Neural cell (in vitro differentiated cells): ENCODE results near the gene PRMT2. TPM values are rescaled to one million over a fixed set of nuclear protein-coding genes. Genes with fewer than 3 reads are reported as not detected.

ENCODE experiments used
- H2AFZ ChIP-seq: fragments of 200-600, 300-800 bp; sonication (generic), shearing (Covaris generic); 2 replicates; pipeline ENCODE4 v1.6.0; 2014; ENCODE audit warnings: low read depth, mild to moderate bottlenecking, antibody characterized with exemption, low read length, moderate library complexity
- H3F3A ChIP-seq: fragments of 200-600 bp; shearing (Covaris generic); 2 replicates; pipeline ENCODE4 v1.6.1; 2016; ENCODE audit warnings: mild to moderate bottlenecking, moderate library complexity, mixed read lengths, antibody characterized with exemption, low read length; ENCODE audit not compliant: insufficient read depth, poor library complexity, severe bottlenecking
- H3K27ac ChIP-seq: fragments of 200-600, 300-800 bp; sonication (generic), shearing (Covaris generic); 2 replicates; pipeline ENCODE4 v1.5.1; 2014; ENCODE audit warnings: mild to moderate bottlenecking, low read length, moderate library complexity
- H3K27me3 ChIP-seq: fragments of 300-800, 200-600 bp; sonication (generic), shearing (Covaris generic); 2 replicates; pipeline ENCODE4 v1.6.0; 2014; ENCODE audit warnings: mild to moderate bottlenecking, low read depth, low read length, moderate library complexity; ENCODE audit not compliant: insufficient read depth
- H3K36me3 ChIP-seq: fragments of 300-800, 200-600 bp; sonication (generic), shearing (Covaris generic); 2 replicates; pipeline ENCODE4 v1.5.1; 2014; ENCODE audit warnings: mild to moderate bottlenecking, antibody characterized with exemption, low read length, moderate library complexity; ENCODE audit not compliant: insufficient read depth
- H3K4me2 ChIP-seq: fragments of 300-800, 200-600 bp; sonication (generic), shearing (Covaris generic); 2 replicates; pipeline ENCODE4 v1.6.0; 2014; ENCODE audit warnings: mild to moderate bottlenecking, low read length
- H3K4me3 ChIP-seq: fragments of 300-800, 200-600 bp; sonication (generic), shearing (Covaris generic); 2 replicates; pipeline ENCODE4 v1.5.1; 2014; ENCODE audit warnings: mild to moderate bottlenecking, low read length, moderate library complexity
- H3K79me2 ChIP-seq: fragments of 200-600 bp; shearing (Covaris generic); replicated peaks from 2 replicates; pipeline ENCODE4 v1.6.0; 2014; ENCODE audit warnings: mild to moderate bottlenecking, low read length, moderate library complexity; ENCODE audit not compliant: insufficient read depth
- H3K9ac ChIP-seq: fragments of 300-800, 200-600 bp; sonication (generic), shearing (Covaris generic); 2 replicates; pipeline ENCODE4 v1.6.1; 2016; ENCODE audit warnings: mild to moderate bottlenecking, low read length, mixed read lengths
- H3K9me2 ChIP-seq: fragments of 200-600 bp; shearing (Covaris generic); 2 replicates; pipeline ENCODE4 v1.6.1; 2016; ENCODE audit warnings: mild to moderate bottlenecking, low read length, mixed read lengths; ENCODE audit not compliant: insufficient read depth
- H3K9me3 ChIP-seq: fragments of 200-600, 300-800 bp; sonication (generic), shearing (Covaris generic); 2 replicates; pipeline ENCODE4 v1.6.1; 2016; ENCODE audit warnings: mild to moderate bottlenecking, mixed run types, low read length, moderate library complexity, mixed read lengths
- H4K20me1 ChIP-seq: fragments of 200-600 bp; shearing (Covaris generic); 2 replicates; pipeline ENCODE4 v1.6.1; 2016; ENCODE audit warnings: mild to moderate bottlenecking, mixed run types; ENCODE audit not compliant: insufficient read depth
- EP300 ChIP-seq: fragments of 450-650 bp; conservative IDR thresholded peaks from 2 replicates; pipeline ENCODE4 v1.6.1; 2014; ENCODE audit warnings: antibody characterized with exemption, mild to moderate bottlenecking, moderate library complexity; ENCODE audit not compliant: poor library complexity, severe bottlenecking
- EZH2 ChIP-seq: fragments of 200-600, 300-800 bp; shearing (Covaris generic), sonication (generic); IDR thresholded peaks from 2 replicates; pipeline ENCODE4 v1.6.1; 2014; ENCODE audit warnings: antibody characterized with exemption, low read length, borderline replicate concordance, mild to moderate bottlenecking; ENCODE audit not compliant: insufficient read depth, poor library complexity, severe bottlenecking
- MXI1 ChIP-seq: fragments of 450-650 bp; conservative IDR thresholded peaks from 2 replicates; pipeline ENCODE4 v1.6.1; 2014; ENCODE audit warnings: antibody characterized with exemption, mild to moderate bottlenecking; ENCODE audit not compliant: poor library complexity, severe bottlenecking
- POLR2AphosphoS5 ChIP-seq: IDR thresholded peaks from 2 replicates; pipeline ENCODE4 v1.6.1; 2012
- RAD21 ChIP-seq: fragments of 450-650 bp; conservative IDR thresholded peaks from 2 replicates; pipeline ENCODE4 v1.6.1; 2014; ENCODE audit warnings: antibody characterized with exemption, mild to moderate bottlenecking, moderate library complexity
- SMC3 ChIP-seq: fragments of 450-650 bp; conservative IDR thresholded peaks from 2 replicates; pipeline ENCODE4 v1.6.1; 2014; ENCODE audit warnings: antibody characterized with exemption, mild to moderate bottlenecking, moderate library complexity; ENCODE audit not compliant: poor library complexity
- TAF1 ChIP-seq: IDR thresholded peaks from 2 replicates; pipeline ENCODE4 v1.6.1; 2012; ENCODE audit warnings: low read depth
- polyA plus RNA-seq: library from polyadenylated mRNA; depleted of rRNA; stranded (reverse); fragments of >200 nt; gene quantifications from 2 replicates; pipeline ENCODE4 v1.2.3, GENCODE V29; 2014
- TF ChIP-seq, protein P1 (sequence below): fragments of 450-650 bp; IDR thresholded peaks from 2 replicates; pipeline ENCODE4 v1.5.1; 2014; ENCODE audit warnings: antibody characterized with exemption, mild to moderate bottlenecking, moderate library complexity; ENCODE audit not compliant: poor library complexity, severe bottlenecking
- TF ChIP-seq, protein P2 (sequence below): IDR thresholded peaks from 2 replicates; pipeline ENCODE4 v1.6.1; 2012; ENCODE audit warnings: borderline replicate concordance

The PRMT2 gene
- polyA plus RNA-seq, 1 donor from 2014 or later = 313 TPM

DNA sequence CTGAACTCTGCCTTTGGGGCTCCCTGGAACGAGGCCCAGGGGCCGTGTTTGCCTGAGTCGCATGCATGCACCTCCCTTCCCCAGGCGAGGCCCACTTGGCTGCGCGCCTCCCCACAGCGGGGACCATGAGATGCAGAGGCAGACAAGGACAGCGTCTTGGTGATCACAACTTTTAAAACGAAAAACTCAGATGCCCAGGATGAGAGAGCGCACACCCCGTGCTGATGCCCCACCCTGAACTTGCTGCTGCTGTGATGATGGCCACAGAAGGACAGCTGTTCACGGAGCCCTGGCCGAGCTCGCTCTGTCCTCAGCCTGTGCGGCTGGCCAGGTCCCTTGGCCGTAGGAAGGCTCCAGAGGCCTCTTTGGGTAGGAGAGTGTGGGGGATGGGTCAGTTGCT, 11.4 kb upstream of the PRMT2 start:
- Histone ChIP-seq H4K20me1 (no peaks in the 10 kb centered on the region), H3K9me2 (no peaks in the 10 kb centered on the region), H3K9me3 (peaks cover 14% of the 10 kb centered on the region), H3K36me3 (no peaks in the 10 kb centered on the region), H3K4me2 (no peak overlapping the region), H3K79me2 (no peaks in the 10 kb centered on the region), H3K27ac (no peak overlapping the region), H3K4me3 (no peak overlapping the region), H3K9ac (no peak overlapping the region), H2AFZ (no peak overlapping the region), H3K27me3 (no peaks in the 10 kb centered on the region), H3F3A (no peaks in the 10 kb centered on the region)
- no peak for TF ChIP-seq SMC3
- TF ChIP-seq RAD21 = no peak
- TF ChIP-seq, protein P1, sequence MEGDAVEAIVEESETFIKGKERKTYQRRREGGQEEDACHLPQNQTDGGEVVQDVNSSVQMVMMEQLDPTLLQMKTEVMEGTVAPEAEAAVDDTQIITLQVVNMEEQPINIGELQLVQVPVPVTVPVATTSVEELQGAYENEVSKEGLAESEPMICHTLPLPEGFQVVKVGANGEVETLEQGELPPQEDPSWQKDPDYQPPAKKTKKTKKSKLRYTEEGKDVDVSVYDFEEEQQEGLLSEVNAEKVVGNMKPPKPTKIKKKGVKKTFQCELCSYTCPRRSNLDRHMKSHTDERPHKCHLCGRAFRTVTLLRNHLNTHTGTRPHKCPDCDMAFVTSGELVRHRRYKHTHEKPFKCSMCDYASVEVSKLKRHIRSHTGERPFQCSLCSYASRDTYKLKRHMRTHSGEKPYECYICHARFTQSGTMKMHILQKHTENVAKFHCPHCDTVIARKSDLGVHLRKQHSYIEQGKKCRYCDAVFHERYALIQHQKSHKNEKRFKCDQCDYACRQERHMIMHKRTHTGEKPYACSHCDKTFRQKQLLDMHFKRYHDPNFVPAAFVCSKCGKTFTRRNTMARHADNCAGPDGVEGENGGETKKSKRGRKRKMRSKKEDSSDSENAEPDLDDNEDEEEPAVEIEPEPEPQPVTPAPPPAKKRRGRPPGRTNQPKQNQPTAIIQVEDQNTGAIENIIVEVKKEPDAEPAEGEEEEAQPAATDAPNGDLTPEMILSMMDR = no peak
- no peak for TF ChIP-seq POLR2AphosphoS5
- TF ChIP-seq EP300 = no peak
- no peak for TF ChIP-seq EZH2
- no peak for TF ChIP-seq MXI1
- TF ChIP-seq, protein P2, sequence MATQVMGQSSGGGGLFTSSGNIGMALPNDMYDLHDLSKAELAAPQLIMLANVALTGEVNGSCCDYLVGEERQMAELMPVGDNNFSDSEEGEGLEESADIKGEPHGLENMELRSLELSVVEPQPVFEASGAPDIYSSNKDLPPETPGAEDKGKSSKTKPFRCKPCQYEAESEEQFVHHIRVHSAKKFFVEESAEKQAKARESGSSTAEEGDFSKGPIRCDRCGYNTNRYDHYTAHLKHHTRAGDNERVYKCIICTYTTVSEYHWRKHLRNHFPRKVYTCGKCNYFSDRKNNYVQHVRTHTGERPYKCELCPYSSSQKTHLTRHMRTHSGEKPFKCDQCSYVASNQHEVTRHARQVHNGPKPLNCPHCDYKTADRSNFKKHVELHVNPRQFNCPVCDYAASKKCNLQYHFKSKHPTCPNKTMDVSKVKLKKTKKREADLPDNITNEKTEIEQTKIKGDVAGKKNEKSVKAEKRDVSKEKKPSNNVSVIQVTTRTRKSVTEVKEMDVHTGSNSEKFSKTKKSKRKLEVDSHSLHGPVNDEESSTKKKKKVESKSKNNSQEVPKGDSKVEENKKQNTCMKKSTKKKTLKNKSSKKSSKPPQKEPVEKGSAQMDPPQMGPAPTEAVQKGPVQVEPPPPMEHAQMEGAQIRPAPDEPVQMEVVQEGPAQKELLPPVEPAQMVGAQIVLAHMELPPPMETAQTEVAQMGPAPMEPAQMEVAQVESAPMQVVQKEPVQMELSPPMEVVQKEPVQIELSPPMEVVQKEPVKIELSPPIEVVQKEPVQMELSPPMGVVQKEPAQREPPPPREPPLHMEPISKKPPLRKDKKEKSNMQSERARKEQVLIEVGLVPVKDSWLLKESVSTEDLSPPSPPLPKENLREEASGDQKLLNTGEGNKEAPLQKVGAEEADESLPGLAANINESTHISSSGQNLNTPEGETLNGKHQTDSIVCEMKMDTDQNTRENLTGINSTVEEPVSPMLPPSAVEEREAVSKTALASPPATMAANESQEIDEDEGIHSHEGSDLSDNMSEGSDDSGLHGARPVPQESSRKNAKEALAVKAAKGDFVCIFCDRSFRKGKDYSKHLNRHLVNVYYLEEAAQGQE = no peak
- TF ChIP-seq TAF1 = no peak

DNA sequence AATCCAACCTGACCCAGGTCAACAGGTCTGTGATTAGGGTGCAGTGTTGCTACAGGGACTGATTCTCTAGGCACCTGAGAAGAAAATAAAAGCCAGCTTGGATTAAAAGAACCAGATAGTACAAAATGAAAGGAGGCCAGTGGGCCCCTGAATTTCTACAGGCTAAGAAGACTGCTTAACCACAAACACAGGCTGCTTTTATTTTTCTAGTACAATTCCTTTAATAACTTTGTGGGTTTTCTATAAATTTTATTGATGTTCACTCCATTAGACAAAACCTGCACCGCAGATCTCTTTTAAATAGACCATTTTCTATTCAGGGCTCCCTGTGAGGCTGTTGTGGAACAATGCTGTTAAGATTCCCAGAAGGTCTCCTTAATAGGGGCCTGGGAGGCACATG, 9.7 kb upstream of the PRMT2 start:
- Histone ChIP-seq H3K27me3 (no peaks in the 10 kb centered on the region), H3K9me2 (no peaks in the 10 kb centered on the region), H2AFZ (no peak overlapping the region), H3K4me2 (no peak overlapping the region), H3K9me3 (peaks cover 14% of the 10 kb centered on the region), H3K27ac (no peak overlapping the region), H3K9ac (no peak overlapping the region), H3F3A (no peaks in the 10 kb centered on the region), H3K4me3 (no peak overlapping the region), H3K36me3 (no peaks in the 10 kb centered on the region), H4K20me1 (no peaks in the 10 kb centered on the region), H3K79me2 (no peaks in the 10 kb centered on the region)
- TF ChIP-seq TAF1 (no peak), POLR2AphosphoS5 (no peak), SMC3 (no peak)
- TF ChIP-seq, protein P2 = no peak
- TF ChIP-seq, protein P1 = no peak
